H9 (cell line): ENCODE data around the gene TBC1D30. TPM values are rescaled to one million over a fixed set of nuclear protein-coding genes. Genes with fewer than 3 reads are reported as not detected.

Experiments
- DNase-seq: peaks from one replicate; pipeline ENCODE4 v3.0.0-alpha.2; 2017
- H2AFZ ChIP-seq: one replicate; pipeline ENCODE4 v1.6.1; 2013; ENCODE audit warnings: mild to moderate bottlenecking, low read length, control low read depth, moderate library complexity
- H2AK5ac ChIP-seq: 2 replicates; pipeline ENCODE4 v1.6.1; 2013; ENCODE audit warnings: low read length, control low read depth, mixed read lengths; ENCODE audit not compliant: insufficient read length
- H2BK120ac ChIP-seq: one replicate; pipeline ENCODE4 v1.6.1; 2013; ENCODE audit warnings: low read depth, mild to moderate bottlenecking, low read length, control low read depth, inconsistent platforms; ENCODE audit not compliant: poor library complexity, severe bottlenecking
- H2BK12ac ChIP-seq: 2 replicates; pipeline ENCODE4 v1.6.1; 2013; ENCODE audit warnings: low read length, control low read depth, mixed read lengths, low read depth; ENCODE audit not compliant: insufficient read length
- H2BK15ac ChIP-seq: 2 replicates; pipeline ENCODE4 v1.6.1; 2013; ENCODE audit warnings: low read depth, low read length, control low read depth
- H2BK20ac ChIP-seq: one replicate; pipeline ENCODE4 v1.6.1; 2013; ENCODE audit warnings: low read depth, mild to moderate bottlenecking, low read length, control low read depth, inconsistent platforms; ENCODE audit not compliant: poor library complexity, severe bottlenecking
- H2BK5ac ChIP-seq: 2 replicates; pipeline ENCODE4 v1.6.1; 2013; ENCODE audit warnings: low read length, control low read depth, mixed read lengths; ENCODE audit not compliant: insufficient read length
- H3K14ac ChIP-seq: 2 replicates; pipeline ENCODE4 v1.6.1; 2013; ENCODE audit warnings: low read length, control low read depth; ENCODE audit not compliant: insufficient read depth
- H3K18ac ChIP-seq: 2 replicates; pipeline ENCODE4 v1.6.1; 2013; ENCODE audit warnings: low read depth, mild to moderate bottlenecking, mixed read lengths, low read length, control low read depth; ENCODE audit not compliant: insufficient read length
- H3K23ac ChIP-seq: 2 replicates; pipeline ENCODE4 v1.6.1; 2013; ENCODE audit warnings: low read length, control low read depth, mixed read lengths, low read depth; ENCODE audit not compliant: insufficient read length
- H3K23me2 ChIP-seq: 2 replicates; pipeline ENCODE4 v1.6.1; 2013; ENCODE audit warnings: low read depth, mild to moderate bottlenecking, mixed read lengths, low read length, control low read depth; ENCODE audit not compliant: insufficient read length, poor library complexity, severe bottlenecking
- H3K27ac ChIP-seq: 2 replicates; pipeline ENCODE4 v1.5.1; 2013; ENCODE audit warnings: low read length, control low read depth, mixed read lengths, low read depth; ENCODE audit not compliant: insufficient read length
- H3K27me3 ChIP-seq: 2 replicates; pipeline ENCODE4 v1.6.1; 2013; ENCODE audit warnings: low read length, control low read depth, inconsistent platforms; ENCODE audit not compliant: insufficient read depth
- H3K4ac ChIP-seq: 2 replicates; pipeline ENCODE4 v1.6.1; 2013; ENCODE audit warnings: low read depth, mild to moderate bottlenecking, control low read depth, inconsistent platforms, low read length, moderate library complexity
- H3K4me1 ChIP-seq: 2 replicates; pipeline ENCODE4 v1.6.1; 2013; ENCODE audit warnings: low read length, control low read depth, inconsistent platforms; ENCODE audit not compliant: insufficient read depth
- H3K4me2 ChIP-seq: 2 replicates; pipeline ENCODE4 v1.6.1; 2013; ENCODE audit warnings: low read length, control low read depth, mixed read lengths; ENCODE audit not compliant: insufficient read length, insufficient read depth
- H3K56ac ChIP-seq: 2 replicates; pipeline ENCODE4 v1.6.1; 2013; ENCODE audit warnings: low read depth, mild to moderate bottlenecking, mixed read lengths, low read length, control low read depth; ENCODE audit not compliant: insufficient read length
- H3K79me1 ChIP-seq: 2 replicates; pipeline ENCODE4 v1.6.1; 2013; ENCODE audit warnings: low read depth, mild to moderate bottlenecking, moderate library complexity, low read length, control low read depth, inconsistent platforms; ENCODE audit not compliant: insufficient read depth, poor library complexity, severe bottlenecking
- H3K79me2 ChIP-seq: 2 replicates; pipeline ENCODE4 v1.6.1; 2013; ENCODE audit warnings: low read length, control low read depth, inconsistent platforms; ENCODE audit not compliant: insufficient read depth
- H3K9ac ChIP-seq: 2 replicates; pipeline ENCODE4 v1.6.1; 2013; ENCODE audit warnings: low read length, control low read depth, mixed read lengths; ENCODE audit not compliant: insufficient read length; ENCODE audit errors: extremely low read depth
- H3K9me3 ChIP-seq: one replicate; pipeline ENCODE4 v1.6.1; 2013; ENCODE audit warnings: low read depth, low read length, inconsistent platforms; ENCODE audit not compliant: control insufficient read depth
- H3T11ph ChIP-seq: one replicate; pipeline ENCODE4 v1.6.1; 2013; ENCODE audit warnings: mild to moderate bottlenecking, low read length, control low read depth, inconsistent platforms
- H4K20me1 ChIP-seq: one replicate; pipeline ENCODE4 v1.6.1; 2013; ENCODE audit not compliant: control insufficient read depth, insufficient read length, insufficient read depth
- H4K5ac ChIP-seq: 2 replicates; pipeline ENCODE4 v1.6.1; 2013; ENCODE audit warnings: low read depth, mild to moderate bottlenecking, mixed read lengths, low read length, control low read depth; ENCODE audit not compliant: insufficient read length
- H4K8ac ChIP-seq: replicated peaks from 2 replicates; pipeline ENCODE4 v1.6.1; 2013; ENCODE audit warnings: low read length, control low read depth, mixed read lengths, low read depth; ENCODE audit not compliant: insufficient read length
- H4K91ac ChIP-seq: 2 replicates; pipeline ENCODE4 v1.6.1; 2013; ENCODE audit warnings: low read depth, mild to moderate bottlenecking, moderate library complexity, mixed read lengths, low read length, control low read depth; ENCODE audit not compliant: insufficient read length
- H3K27ac Mint-ChIP-seq, 3 experiments: 2 replicates in 2 of 3; 3 replicates in 1 of 3; pipeline ENCODE4 v1.8.0; 2020 to 2021; ENCODE audit warnings: mixed read lengths in 3 of 3, mild to moderate bottlenecking in 1 of 3, moderate library complexity in 1 of 3
- H3K27me3 Mint-ChIP-seq: 2 replicates; pipeline ENCODE4 v1.8.0; 2021; ENCODE audit warnings: low read depth, mild to moderate bottlenecking, moderate library complexity, mixed read lengths
- H3K36me3 Mint-ChIP-seq, 3 experiments: 2 replicates in 2 of 3; 3 replicates in 1 of 3; pipeline ENCODE4 v1.8.0; 2020 to 2021; ENCODE audit warnings: low read depth in 3 of 3, mixed read lengths in 3 of 3; ENCODE audit not compliant: insufficient read depth in 1 of 3
- H3K4me1 Mint-ChIP-seq, 2 experiments: 2 replicates each; pipeline ENCODE4 v1.8.0; 2020; ENCODE audit warnings: mixed read lengths in 2 of 2
- H3K4me3 Mint-ChIP-seq, 2 experiments: 2 replicates in 1 of 2; 3 replicates in 1 of 2; pipeline ENCODE4 v1.8.0; 2020 to 2021; ENCODE audit warnings: mild to moderate bottlenecking in 2 of 2, mixed read lengths in 2 of 2, moderate library complexity in 1 of 2
- H3K9me3 Mint-ChIP-seq, 2 experiments: 2 replicates in 1 of 2; 3 replicates in 1 of 2; pipeline ENCODE4 v1.8.0; 2020; ENCODE audit warnings: mild to moderate bottlenecking in 2 of 2, mixed read lengths in 2 of 2, moderate library complexity in 1 of 2
- CTCF ChIP-seq: fragments of 200-600 bp; sonication (generic); conservative IDR thresholded peaks from 3 replicates; pipeline ENCODE4 v1.8.0; 2021; ENCODE audit warnings: antibody characterized with exemption, mild to moderate bottlenecking
- total RNA-seq: library from RNA; stranded (reverse); gene quantifications from 2 replicates; pipeline ENCODE4 v1.2.1, GENCODE V29; 2021

Gene TBC1D30
- total RNA-seq, 1 experiment from 2014 or later, result 1.6 TPM

GRCh38 chr12:64840119-64840518 is 15.7 kb downstream of the TBC1D30 start:
- Mint-ChIP-seq H3K36me3 (no peaks in the 10 kb centered on the region), H3K27ac (no peak overlapping the region), H3K4me3 (no peak overlapping the region), H3K9me3 (no peaks in the 10 kb centered on the region), H3K27me3 (no peaks in the 10 kb centered on the region; the same call in 1 of the 2 replicates), H3K4me1 (peaks cover 5% of the 10 kb centered on the region in 2 experiments)
- H3K79me2 ChIP-seq, result no peaks in the 10 kb centered on the region
- no peak overlapping the region for H3K4ac ChIP-seq
- H4K20me1 ChIP-seq, result no peaks in the 10 kb centered on the region
- no peak overlapping the region for H2BK15ac ChIP-seq
- no peaks in the 10 kb centered on the region for H3K27me3 ChIP-seq
- H3K4me1 ChIP-seq, result no peaks in the 10 kb centered on the region
- no peak overlapping the region for H3K4me2 ChIP-seq
- H3K18ac ChIP-seq, result no peak overlapping the region
- no peak overlapping the region for H2AK5ac ChIP-seq
- H3K23me2 ChIP-seq, result no peaks in the 10 kb centered on the region
- H4K5ac ChIP-seq, result no peak overlapping the region
- no peak overlapping the region for H3K23ac ChIP-seq
- H4K8ac ChIP-seq, result no peak overlapping the region
- no peak overlapping the region for H3K27ac ChIP-seq
- no peak for DNase-seq
- H3K9me3 ChIP-seq, result no peaks in the 10 kb centered on the region
- H2AFZ ChIP-seq, result no peak overlapping the region
- H2BK5ac ChIP-seq, result no peak overlapping the region
- no peak for TF ChIP-seq CTCF
- no peak overlapping the region for H4K91ac ChIP-seq
- H3T11ph ChIP-seq, result no peak overlapping the region
- no peak overlapping the region for H3K56ac ChIP-seq
- H2BK120ac ChIP-seq, result no peak overlapping the region
- H3K9ac ChIP-seq, result no peak overlapping the region
- no peak overlapping the region for H2BK20ac ChIP-seq
- H2BK12ac ChIP-seq, result no peak overlapping the region
- no peak overlapping the region for H3K14ac ChIP-seq
- H3K79me1 ChIP-seq, result no peaks in the 10 kb centered on the region
